IPS DF 4.7 (cell line): ENCODE measurements around the gene PPP1R13L.

Experiments
- DNase-seq: peaks from one replicate; pipeline ENCODE4 v3.0.0-alpha.2; 2013; ENCODE audit warnings: low spot score; ENCODE audit errors: extremely low read depth

Gene PPP1R13L

GRCh38 chr19:45368737-45369340, 36.0 kb downstream of the PPP1R13L start:
- no peak for DNase-seq

GRCh38 chr19:45368127-45368526, 36.7 kb downstream of the PPP1R13L start:
- no peak for DNase-seq

- DNase-seq, result no peak
These were observed 40.2 kb downstream of the PPP1R13L start for GRCh38 chr19:45364696-45365095.

DNA sequence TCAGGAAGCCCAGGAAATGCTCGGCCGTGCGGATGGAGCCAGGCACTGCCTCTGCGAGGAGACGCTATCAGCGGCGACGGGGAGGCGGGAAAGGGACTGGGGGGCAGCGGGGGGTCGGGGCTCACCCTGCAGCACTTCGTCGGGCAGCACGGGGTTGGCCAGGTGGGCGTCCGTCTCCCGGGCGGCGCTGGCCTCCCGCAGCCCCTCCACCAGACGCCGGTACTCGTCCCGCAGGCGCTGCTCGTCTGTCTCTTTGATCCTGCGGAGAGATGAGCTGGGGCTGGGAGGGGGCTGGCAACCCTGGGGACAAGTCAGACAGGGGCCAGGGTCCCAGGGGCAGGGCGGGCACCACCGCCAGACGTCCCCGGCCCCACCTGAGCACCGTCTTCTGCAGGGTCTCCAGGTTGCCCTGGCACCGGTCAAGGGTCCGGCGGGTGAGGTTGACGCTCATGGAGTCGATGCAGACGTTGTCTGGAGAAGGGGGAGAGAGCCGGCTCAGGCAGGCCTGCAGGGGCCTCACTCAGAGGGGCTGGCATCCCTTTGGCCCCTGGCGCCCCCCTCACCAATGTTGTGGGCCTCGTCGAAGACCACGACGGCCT, 40.9 kb downstream of the PPP1R13L start:
- DNase-seq, result no peak

GRCh38 chr19:45362291-45362690, 42.6 kb downstream of the PPP1R13L start:
- DNase-seq, result no peak

DNA sequence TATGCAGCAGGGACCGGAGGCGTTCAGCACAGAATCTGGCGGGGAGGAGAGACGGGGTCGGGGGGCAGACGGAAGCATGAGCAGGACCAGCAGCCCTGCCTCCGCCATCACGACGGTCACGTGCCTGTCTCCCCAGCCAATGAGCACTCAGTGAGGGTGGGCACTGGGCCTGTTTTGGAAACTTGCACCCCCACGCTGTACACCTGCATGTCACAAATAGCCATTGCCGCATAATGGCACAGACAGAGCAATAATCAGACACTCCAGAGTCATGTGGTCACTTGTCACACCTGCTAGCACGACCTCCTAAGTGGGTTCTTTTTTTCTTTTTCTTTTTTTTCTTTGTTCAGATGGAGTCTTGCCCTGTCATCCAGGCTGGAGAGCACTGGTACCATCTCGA, 43.3 kb downstream of the PPP1R13L start:
- no peak for DNase-seq

- no peak for DNase-seq
These were observed 46.6 kb downstream of the PPP1R13L start for GRCh38 chr19:45358213-45358792.

- DNase-seq, result no peak
These were observed 47.5 kb downstream of the PPP1R13L start for GRCh38 chr19:45357445-45357783.

GRCh38 chr19:45356760-45357444, 48.0 kb downstream of the PPP1R13L start:
- no peak for DNase-seq

DNA sequence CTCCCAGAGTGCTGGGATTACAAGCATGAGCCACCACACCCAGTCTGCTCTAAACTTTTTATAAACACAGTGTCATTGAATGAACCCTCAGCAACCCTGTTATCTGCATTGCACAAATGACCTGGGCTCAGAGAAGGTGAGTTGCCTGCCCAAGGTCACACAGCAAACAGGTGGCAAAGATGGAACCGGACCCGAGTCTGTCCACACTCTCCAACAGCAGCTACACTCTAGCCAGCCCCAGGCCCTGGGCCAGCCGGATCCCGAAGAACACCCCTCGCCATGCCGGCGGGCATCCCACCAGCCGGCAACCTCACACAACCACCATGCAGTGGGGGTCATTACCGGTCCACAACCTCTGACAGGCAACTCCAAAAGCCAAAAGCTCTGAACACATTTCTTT, 49.0 kb downstream of the PPP1R13L start:
- no peak for DNase-seq

- no peak for DNase-seq
These were observed 49.5 kb downstream of the PPP1R13L start for GRCh38 chr19:45355402-45355801.

- DNase-seq, result no peak
These were observed 50.5 kb downstream of the PPP1R13L start for GRCh38 chr19:45354241-45354842.

GRCh38 chr19:45352914-45353796, 51.7 kb downstream of the PPP1R13L start:
- no peak for DNase-seq

DNA sequence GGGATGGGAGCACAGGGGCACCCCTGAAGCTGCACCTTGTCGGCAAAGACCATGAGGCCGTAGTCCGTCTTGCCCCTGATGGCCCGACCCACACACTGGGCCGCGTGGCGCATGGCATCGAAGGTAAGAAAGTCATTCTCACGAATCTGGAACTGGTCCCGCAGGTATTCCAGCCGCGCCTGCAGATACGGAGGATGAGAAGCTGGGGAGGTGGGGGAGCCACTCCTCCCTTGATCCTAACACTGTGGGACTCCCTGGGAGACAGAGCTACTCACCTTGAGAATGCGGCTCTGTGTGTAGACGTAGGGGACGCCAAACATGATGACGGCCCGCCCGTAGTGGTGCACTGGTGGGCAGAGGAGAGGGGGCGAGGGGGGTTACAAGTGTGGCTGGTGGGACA, 52.4 kb downstream of the PPP1R13L start:
- DNase-seq, result no peak

DNA sequence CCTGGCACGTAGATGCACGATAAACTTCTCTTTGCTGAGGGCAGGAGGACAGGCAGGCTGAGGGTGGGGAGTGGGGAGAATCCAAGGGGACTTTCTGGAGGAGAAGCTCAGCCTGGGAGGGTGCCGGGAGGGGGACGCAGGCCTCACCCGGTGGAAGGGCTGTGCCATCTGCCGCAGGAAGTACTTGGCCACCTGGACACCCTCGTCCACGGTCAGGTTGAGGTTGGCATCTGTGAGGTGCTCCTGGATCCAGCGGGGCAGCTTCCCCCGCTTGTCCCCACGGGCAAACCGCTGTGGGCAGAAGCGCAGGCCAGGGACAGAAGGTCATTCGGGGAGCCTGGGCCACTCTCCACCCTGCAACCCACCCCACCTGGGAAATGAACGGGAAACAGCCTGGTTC, 52.8 kb downstream of the PPP1R13L start:
- no peak for DNase-seq

- DNase-seq, result no peak
These were observed 53.4 kb downstream of the PPP1R13L start for GRCh38 chr19:45351401-45351952.

- DNase-seq, result no peak
These were observed 54.3 kb downstream of the PPP1R13L start for GRCh38 chr19:45350477-45351058.

DNA sequence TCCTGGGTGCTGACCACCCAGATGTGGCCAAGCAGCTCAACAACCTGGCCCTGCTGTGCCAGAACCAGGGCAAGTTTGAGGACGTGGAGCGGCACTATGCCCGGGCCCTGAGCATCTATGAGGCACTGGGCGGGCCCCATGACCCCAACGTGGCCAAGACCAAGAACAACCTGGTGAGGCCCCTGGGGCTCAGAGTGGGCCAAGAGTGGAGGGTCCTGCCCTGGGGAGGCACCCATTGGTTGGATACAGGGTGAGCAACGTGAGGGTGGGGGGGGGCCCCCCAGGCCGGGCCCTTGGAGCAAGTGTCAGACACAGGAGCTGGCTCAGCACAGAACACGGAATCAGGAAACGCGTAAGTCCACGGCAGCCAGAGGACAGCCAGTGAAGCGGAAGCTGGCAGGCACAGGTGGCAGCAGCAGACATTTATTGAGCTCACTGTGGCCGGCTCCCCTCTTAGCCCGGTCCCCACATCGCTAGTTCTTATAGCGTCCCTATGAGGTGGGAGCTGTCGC, 55.4 kb downstream of the PPP1R13L start:
- DNase-seq, result no peak

DNA sequence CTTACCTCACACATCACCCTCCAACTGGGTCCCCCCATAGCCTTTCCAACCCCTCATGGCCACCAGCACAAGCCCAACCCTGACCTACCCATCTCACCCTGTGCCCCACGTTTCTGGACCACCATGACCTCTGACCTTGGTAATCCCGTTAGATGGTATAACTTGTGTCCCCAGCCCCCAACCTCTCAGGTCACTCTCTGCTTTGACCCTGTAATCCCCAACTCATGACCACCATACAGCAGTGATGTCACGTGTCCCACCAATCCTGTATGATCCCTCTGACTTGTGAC, 55.8 kb downstream of the PPP1R13L start:
- DNase-seq, result no peak

DNA sequence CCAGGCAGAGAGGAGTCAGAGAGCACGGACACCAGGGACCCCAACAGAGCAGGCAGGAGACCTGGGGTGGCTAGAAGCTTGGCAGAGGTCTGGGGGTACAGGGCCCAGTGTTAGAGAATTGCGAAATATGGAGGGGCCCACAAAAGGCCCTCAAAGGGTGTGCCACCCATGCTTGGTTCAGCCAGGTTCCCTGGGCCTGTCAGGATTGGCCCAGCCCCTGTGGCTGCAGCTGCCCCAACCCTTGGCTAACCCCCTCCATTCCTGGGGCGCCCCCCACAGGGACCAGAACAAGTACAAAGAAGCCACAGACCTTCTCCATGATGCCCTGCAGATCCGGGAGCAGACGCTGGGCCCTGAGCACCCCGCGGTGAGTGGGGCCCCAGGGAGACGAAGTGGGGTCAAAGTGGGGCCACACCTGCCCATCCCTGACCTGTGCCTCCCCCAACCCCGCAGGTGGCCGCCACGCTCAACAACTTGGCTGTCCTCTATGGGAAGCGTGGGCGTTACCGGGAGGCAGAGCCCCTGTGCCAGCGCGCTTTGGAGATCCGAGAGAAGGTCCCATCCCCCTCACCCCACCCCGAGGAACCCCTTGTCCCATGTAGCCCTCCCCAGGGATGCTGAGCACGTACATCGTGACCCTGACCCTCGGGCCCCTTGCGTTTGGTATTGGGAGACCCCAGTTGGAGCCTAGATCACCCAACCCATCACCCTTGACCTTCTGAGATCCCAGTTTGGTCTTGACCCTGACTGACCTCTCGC, 56.3 kb downstream of the PPP1R13L start:
- no peak for DNase-seq
